ENCODE results near the gene ANO3.
"Not testable (repeated sequence)": the region's sequence is repeated elsewhere in the genome, so short reads cannot be mapped to it uniquely, and the experiment has no call there.

Gene ANO3

GRCh38 chr11:26626346-26626745 lies 294.4 kb downstream of the ANO3 start:
- DNase-seq (ENCODE audit: low spot score), result no peak

GRCh38 chr11:26632691-26633159 lies 300.8 kb downstream of the ANO3 start:
- no peak for DNase-seq (ENCODE audit: low spot score)

- DNase-seq (ENCODE audit: low spot score), result not testable (repeated sequence)
Measured at GRCh38 chr11:26643314-26643713, 311.4 kb downstream of the ANO3 start.

- peak; percentile 45 for DNase-seq (ENCODE audit: low spot score)
Measured at GRCh38 chr11:26649884-26650283, 318.0 kb downstream of the ANO3 start.

- no peak for DNase-seq (ENCODE audit: low spot score)
Measured at GRCh38 chr11:26651916-26652315, 320.0 kb downstream of the ANO3 start.

GRCh38 chr11:26655287-26655686 lies 323.4 kb downstream of the ANO3 start:
- no peak for DNase-seq (ENCODE audit: low spot score)

- DNase-seq (ENCODE audit: low spot score), result no peak
Measured at GRCh38 chr11:26662916-26663315, 331.0 kb downstream of the ANO3 start.

GRCh38 chr11:26665036-26665435 lies 333.1 kb downstream of the ANO3 start:
- no peak for DNase-seq (ENCODE audit: low spot score)

GRCh38 chr11:26665946-26666345 lies 334.0 kb downstream of the ANO3 start:
- DNase-seq (ENCODE audit: low spot score), result no peak

GRCh38 chr11:26675233-26675928 lies 343.5 kb downstream of the ANO3 start:
- DNase-seq (ENCODE audit: low spot score), result no peak

- no peak for DNase-seq (ENCODE audit: low spot score)
Measured at GRCh38 chr11:26676641-26677040, 344.7 kb downstream of the ANO3 start.

GRCh38 chr11:26677566-26677965 lies 345.6 kb downstream of the ANO3 start:
- DNase-seq (ENCODE audit: low spot score), result no peak

- no peak for DNase-seq (ENCODE audit: low spot score)
Measured at GRCh38 chr11:26687351-26687750, 355.4 kb downstream of the ANO3 start.

GRCh38 chr11:26688701-26689100 lies 356.8 kb downstream of the ANO3 start:
- DNase-seq (ENCODE audit: low spot score), result no peak

GRCh38 chr11:26696330-26696729 lies 364.4 kb downstream of the ANO3 start:
- DNase-seq (ENCODE audit: low spot score), result no peak

- DNase-seq (ENCODE audit: low spot score), result no peak
Measured at GRCh38 chr11:26698224-26698623, 366.3 kb downstream of the ANO3 start.

- DNase-seq (ENCODE audit: low spot score), result no peak
Measured at GRCh38 chr11:26700574-26701235, 368.8 kb downstream of the ANO3 start.

- DNase-seq (ENCODE audit: low spot score), result no peak
Measured at GRCh38 chr11:26702406-26702805, 370.5 kb downstream of the ANO3 start.

GRCh38 chr11:26703411-26704191 lies 371.7 kb downstream of the ANO3 start:
- DNase-seq (ENCODE audit: low spot score), result no peak

- DNase-seq (ENCODE audit: low spot score), result no peak
Measured at GRCh38 chr11:26704249-26704648, 372.3 kb downstream of the ANO3 start.

GRCh38 chr11:26706181-26706580 lies 374.3 kb downstream of the ANO3 start:
- DNase-seq (ENCODE audit: low spot score), result no peak

GRCh38 chr11:26708736-26709456 lies 377.0 kb downstream of the ANO3 start:
- no peak for DNase-seq (ENCODE audit: low spot score)

All from germinal center (tissue), 1 donor.